Neural cell (in vitro differentiated cells): Measurements from ENCODE around the gene AGPAT3. TPM values are rescaled to one million over a fixed set of nuclear protein-coding genes. Genes with fewer than 3 reads are reported as not detected.

Experiments
- H2AFZ ChIP-seq: fragments of 200-600, 300-800 bp; sonication (generic), shearing (Covaris generic); 2 replicates; pipeline ENCODE4 v1.6.0; 2014; ENCODE audit warnings: low read depth, mild to moderate bottlenecking, antibody characterized with exemption, low read length, moderate library complexity
- H3F3A ChIP-seq: fragments of 200-600 bp; shearing (Covaris generic); 2 replicates; pipeline ENCODE4 v1.6.1; 2016; ENCODE audit warnings: mild to moderate bottlenecking, moderate library complexity, mixed read lengths, antibody characterized with exemption, low read length; ENCODE audit not compliant: insufficient read depth, poor library complexity, severe bottlenecking
- H3K27ac ChIP-seq: fragments of 200-600, 300-800 bp; sonication (generic), shearing (Covaris generic); 2 replicates; pipeline ENCODE4 v1.5.1; 2014; ENCODE audit warnings: mild to moderate bottlenecking, low read length, moderate library complexity
- H3K27me3 ChIP-seq: fragments of 300-800, 200-600 bp; sonication (generic), shearing (Covaris generic); 2 replicates; pipeline ENCODE4 v1.6.0; 2014; ENCODE audit warnings: mild to moderate bottlenecking, low read depth, low read length, moderate library complexity; ENCODE audit not compliant: insufficient read depth
- H3K36me3 ChIP-seq: fragments of 300-800, 200-600 bp; sonication (generic), shearing (Covaris generic); 2 replicates; pipeline ENCODE4 v1.5.1; 2014; ENCODE audit warnings: mild to moderate bottlenecking, antibody characterized with exemption, low read length, moderate library complexity; ENCODE audit not compliant: insufficient read depth
- H3K4me2 ChIP-seq: fragments of 300-800, 200-600 bp; sonication (generic), shearing (Covaris generic); 2 replicates; pipeline ENCODE4 v1.6.0; 2014; ENCODE audit warnings: mild to moderate bottlenecking, low read length
- H3K4me3 ChIP-seq: fragments of 300-800, 200-600 bp; sonication (generic), shearing (Covaris generic); 2 replicates; pipeline ENCODE4 v1.5.1; 2014; ENCODE audit warnings: mild to moderate bottlenecking, low read length, moderate library complexity
- H3K79me2 ChIP-seq: fragments of 200-600 bp; shearing (Covaris generic); replicated peaks from 2 replicates; pipeline ENCODE4 v1.6.0; 2014; ENCODE audit warnings: mild to moderate bottlenecking, low read length, moderate library complexity; ENCODE audit not compliant: insufficient read depth
- H3K9ac ChIP-seq: fragments of 300-800, 200-600 bp; sonication (generic), shearing (Covaris generic); 2 replicates; pipeline ENCODE4 v1.6.1; 2016; ENCODE audit warnings: mild to moderate bottlenecking, low read length, mixed read lengths
- H3K9me2 ChIP-seq: fragments of 200-600 bp; shearing (Covaris generic); 2 replicates; pipeline ENCODE4 v1.6.1; 2016; ENCODE audit warnings: mild to moderate bottlenecking, low read length, mixed read lengths; ENCODE audit not compliant: insufficient read depth
- H3K9me3 ChIP-seq: fragments of 200-600, 300-800 bp; sonication (generic), shearing (Covaris generic); 2 replicates; pipeline ENCODE4 v1.6.1; 2016; ENCODE audit warnings: mild to moderate bottlenecking, mixed run types, low read length, moderate library complexity, mixed read lengths
- H4K20me1 ChIP-seq: fragments of 200-600 bp; shearing (Covaris generic); 2 replicates; pipeline ENCODE4 v1.6.1; 2016; ENCODE audit warnings: mild to moderate bottlenecking, mixed run types; ENCODE audit not compliant: insufficient read depth
- EP300 ChIP-seq: fragments of 450-650 bp; conservative IDR thresholded peaks from 2 replicates; pipeline ENCODE4 v1.6.1; 2014; ENCODE audit warnings: antibody characterized with exemption, mild to moderate bottlenecking, moderate library complexity; ENCODE audit not compliant: poor library complexity, severe bottlenecking
- MXI1 ChIP-seq: fragments of 450-650 bp; conservative IDR thresholded peaks from 2 replicates; pipeline ENCODE4 v1.6.1; 2014; ENCODE audit warnings: antibody characterized with exemption, mild to moderate bottlenecking; ENCODE audit not compliant: poor library complexity, severe bottlenecking
- POLR2AphosphoS5 ChIP-seq: IDR thresholded peaks from 2 replicates; pipeline ENCODE4 v1.6.1; 2012
- RAD21 ChIP-seq: fragments of 450-650 bp; conservative IDR thresholded peaks from 2 replicates; pipeline ENCODE4 v1.6.1; 2014; ENCODE audit warnings: antibody characterized with exemption, mild to moderate bottlenecking, moderate library complexity
- SMC3 ChIP-seq: fragments of 450-650 bp; conservative IDR thresholded peaks from 2 replicates; pipeline ENCODE4 v1.6.1; 2014; ENCODE audit warnings: antibody characterized with exemption, mild to moderate bottlenecking, moderate library complexity; ENCODE audit not compliant: poor library complexity
- TAF1 ChIP-seq: IDR thresholded peaks from 2 replicates; pipeline ENCODE4 v1.6.1; 2012; ENCODE audit warnings: low read depth
- polyA plus RNA-seq: library from polyadenylated mRNA; depleted of rRNA; stranded (reverse); fragments of >200 nt; gene quantifications from 2 replicates; pipeline ENCODE4 v1.2.3, GENCODE V29; 2014
- TF ChIP-seq, protein P1 (sequence below): IDR thresholded peaks from 2 replicates; pipeline ENCODE4 v1.6.1; 2012; ENCODE audit warnings: borderline replicate concordance
- TF ChIP-seq, protein P2 (sequence below): fragments of 450-650 bp; IDR thresholded peaks from 2 replicates; pipeline ENCODE4 v1.5.1; 2014; ENCODE audit warnings: antibody characterized with exemption, mild to moderate bottlenecking, moderate library complexity; ENCODE audit not compliant: poor library complexity, severe bottlenecking

Gene AGPAT3
- polyA plus RNA-seq, 1 donor from 2014 or later = 8.4 TPM

DNA sequence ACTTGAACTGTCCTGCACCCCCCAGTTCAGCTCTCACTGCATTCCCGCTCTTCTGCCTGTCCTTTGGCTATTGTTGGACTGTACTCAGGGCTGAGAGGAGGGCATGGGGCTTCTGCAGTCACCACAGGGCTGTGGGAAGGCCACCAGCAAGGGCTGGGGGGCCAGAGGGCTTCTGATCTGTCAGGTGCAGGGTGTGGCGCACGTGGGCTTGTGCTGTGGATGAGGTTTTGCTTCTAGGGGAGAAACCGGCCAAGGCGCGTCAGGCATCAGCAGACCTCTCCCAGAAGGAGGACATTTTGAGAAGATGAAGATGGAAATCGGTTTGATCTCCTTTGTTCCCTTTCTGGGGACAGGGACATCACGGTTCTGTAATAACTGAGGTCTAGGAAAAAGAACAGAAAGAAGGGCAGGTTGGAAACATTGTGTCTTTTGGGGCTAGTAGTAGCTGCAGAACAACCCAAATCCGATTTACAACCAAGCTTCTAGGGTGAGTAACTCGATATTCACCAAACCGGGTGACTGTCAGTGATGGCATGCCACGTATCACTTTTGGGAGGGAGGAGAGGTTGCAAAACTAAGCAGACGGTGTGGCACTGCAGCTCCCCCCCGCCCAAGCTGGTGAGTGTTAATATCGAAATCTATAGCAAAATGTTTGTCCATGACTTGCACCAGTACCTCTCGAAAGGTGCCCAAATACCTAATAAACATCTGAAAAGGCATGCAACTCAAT, 40.9 kb downstream of the AGPAT3 start:
- no peak for TF ChIP-seq POLR2AphosphoS5
- TF ChIP-seq, protein P1, sequence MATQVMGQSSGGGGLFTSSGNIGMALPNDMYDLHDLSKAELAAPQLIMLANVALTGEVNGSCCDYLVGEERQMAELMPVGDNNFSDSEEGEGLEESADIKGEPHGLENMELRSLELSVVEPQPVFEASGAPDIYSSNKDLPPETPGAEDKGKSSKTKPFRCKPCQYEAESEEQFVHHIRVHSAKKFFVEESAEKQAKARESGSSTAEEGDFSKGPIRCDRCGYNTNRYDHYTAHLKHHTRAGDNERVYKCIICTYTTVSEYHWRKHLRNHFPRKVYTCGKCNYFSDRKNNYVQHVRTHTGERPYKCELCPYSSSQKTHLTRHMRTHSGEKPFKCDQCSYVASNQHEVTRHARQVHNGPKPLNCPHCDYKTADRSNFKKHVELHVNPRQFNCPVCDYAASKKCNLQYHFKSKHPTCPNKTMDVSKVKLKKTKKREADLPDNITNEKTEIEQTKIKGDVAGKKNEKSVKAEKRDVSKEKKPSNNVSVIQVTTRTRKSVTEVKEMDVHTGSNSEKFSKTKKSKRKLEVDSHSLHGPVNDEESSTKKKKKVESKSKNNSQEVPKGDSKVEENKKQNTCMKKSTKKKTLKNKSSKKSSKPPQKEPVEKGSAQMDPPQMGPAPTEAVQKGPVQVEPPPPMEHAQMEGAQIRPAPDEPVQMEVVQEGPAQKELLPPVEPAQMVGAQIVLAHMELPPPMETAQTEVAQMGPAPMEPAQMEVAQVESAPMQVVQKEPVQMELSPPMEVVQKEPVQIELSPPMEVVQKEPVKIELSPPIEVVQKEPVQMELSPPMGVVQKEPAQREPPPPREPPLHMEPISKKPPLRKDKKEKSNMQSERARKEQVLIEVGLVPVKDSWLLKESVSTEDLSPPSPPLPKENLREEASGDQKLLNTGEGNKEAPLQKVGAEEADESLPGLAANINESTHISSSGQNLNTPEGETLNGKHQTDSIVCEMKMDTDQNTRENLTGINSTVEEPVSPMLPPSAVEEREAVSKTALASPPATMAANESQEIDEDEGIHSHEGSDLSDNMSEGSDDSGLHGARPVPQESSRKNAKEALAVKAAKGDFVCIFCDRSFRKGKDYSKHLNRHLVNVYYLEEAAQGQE = no peak
- no peaks in the 10 kb centered on the region for H3K27me3 ChIP-seq
- H2AFZ ChIP-seq = no peak overlapping the region

DNA sequence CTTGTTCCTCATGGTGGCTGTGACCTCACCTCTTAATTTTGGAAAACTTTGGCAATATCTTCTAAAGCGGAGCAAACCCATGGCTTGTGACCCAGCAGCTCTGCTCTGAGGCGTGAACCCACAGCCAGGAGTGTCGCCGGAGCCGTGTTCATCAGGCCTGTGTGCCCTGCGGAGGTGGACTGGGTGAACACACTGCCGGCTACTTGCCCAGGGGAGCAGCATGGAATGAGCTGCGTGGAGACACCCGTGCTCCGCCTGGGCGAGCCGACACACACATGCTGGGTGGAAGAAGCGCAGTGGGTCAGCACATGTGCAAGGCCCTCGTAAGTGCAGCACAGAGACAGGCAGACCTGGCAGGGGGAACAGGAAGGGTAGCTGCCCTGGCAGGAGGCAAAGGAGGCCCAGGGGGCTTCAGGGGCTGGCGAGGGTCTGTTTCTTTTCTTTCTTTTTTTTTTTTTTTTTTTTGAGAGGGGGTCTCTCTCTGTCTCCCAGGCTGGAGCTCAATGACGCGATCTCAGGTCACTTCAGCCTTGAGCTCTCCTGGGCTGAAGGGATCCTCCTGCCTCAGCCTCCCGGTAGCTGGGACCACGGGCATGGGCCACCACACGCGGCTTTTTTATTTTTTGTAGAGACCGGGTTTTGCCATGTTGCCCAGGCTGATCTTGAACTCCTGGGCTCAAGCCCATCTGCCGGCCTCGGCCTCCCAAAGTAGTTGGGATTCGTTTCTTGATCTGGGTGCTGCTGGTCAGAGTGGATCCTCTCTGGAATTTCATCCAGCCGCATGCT, 41.8 kb downstream of the AGPAT3 start:
- H3K9me3 ChIP-seq = no peaks in the 10 kb centered on the region
- H3K36me3 ChIP-seq = no peaks in the 10 kb centered on the region
- no peaks in the 10 kb centered on the region for H3K27me3 ChIP-seq
- H3K9ac ChIP-seq = no peak overlapping the region
- no peak overlapping the region for H2AFZ ChIP-seq
- no peak overlapping the region for H3K4me2 ChIP-seq
- H3K4me3 ChIP-seq = no peak overlapping the region
- TF ChIP-seq, protein P1 = no peak
- TF ChIP-seq, protein P2, sequence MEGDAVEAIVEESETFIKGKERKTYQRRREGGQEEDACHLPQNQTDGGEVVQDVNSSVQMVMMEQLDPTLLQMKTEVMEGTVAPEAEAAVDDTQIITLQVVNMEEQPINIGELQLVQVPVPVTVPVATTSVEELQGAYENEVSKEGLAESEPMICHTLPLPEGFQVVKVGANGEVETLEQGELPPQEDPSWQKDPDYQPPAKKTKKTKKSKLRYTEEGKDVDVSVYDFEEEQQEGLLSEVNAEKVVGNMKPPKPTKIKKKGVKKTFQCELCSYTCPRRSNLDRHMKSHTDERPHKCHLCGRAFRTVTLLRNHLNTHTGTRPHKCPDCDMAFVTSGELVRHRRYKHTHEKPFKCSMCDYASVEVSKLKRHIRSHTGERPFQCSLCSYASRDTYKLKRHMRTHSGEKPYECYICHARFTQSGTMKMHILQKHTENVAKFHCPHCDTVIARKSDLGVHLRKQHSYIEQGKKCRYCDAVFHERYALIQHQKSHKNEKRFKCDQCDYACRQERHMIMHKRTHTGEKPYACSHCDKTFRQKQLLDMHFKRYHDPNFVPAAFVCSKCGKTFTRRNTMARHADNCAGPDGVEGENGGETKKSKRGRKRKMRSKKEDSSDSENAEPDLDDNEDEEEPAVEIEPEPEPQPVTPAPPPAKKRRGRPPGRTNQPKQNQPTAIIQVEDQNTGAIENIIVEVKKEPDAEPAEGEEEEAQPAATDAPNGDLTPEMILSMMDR = no peak
- TF ChIP-seq TAF1 = no peak
- TF ChIP-seq MXI1 = no peak
- TF ChIP-seq RAD21 = no peak
- no peak for TF ChIP-seq SMC3
- TF ChIP-seq EP300 = no peak
- no peaks in the 10 kb centered on the region for H3F3A ChIP-seq
- no peaks in the 10 kb centered on the region for H3K79me2 ChIP-seq
- H4K20me1 ChIP-seq = no peaks in the 10 kb centered on the region
- no peak overlapping the region for H3K27ac ChIP-seq
- H3K9me2 ChIP-seq = no peaks in the 10 kb centered on the region

More for the DNA sequence above, 40.9 kb downstream of the AGPAT3 start:
- Histone ChIP-seq H3F3A (no peaks in the 10 kb centered on the region), H3K36me3 (no peaks in the 10 kb centered on the region), H3K4me2 (no peak overlapping the region), H4K20me1 (no peaks in the 10 kb centered on the region), H3K79me2 (no peaks in the 10 kb centered on the region), H3K9me3 (no peaks in the 10 kb centered on the region), H3K27ac (no peak overlapping the region), H3K9me2 (no peaks in the 10 kb centered on the region), H3K9ac (no peak overlapping the region), H3K4me3 (no peak overlapping the region)
